ENCODE results near the gene TRIM3.

TRIM3 gene

GRCh38 chr11:6401464-6401863 is 72.3 kb downstream of the TRIM3 start:
- DNase-seq (ENCODE audit: low spot score), result no peak

- DNase-seq (ENCODE audit: low spot score), result peak; percentile 68
These were observed 73.1 kb downstream of the TRIM3 start for GRCh38 chr11:6400431-6401345.

Measured in pons (tissue), 1 donor.